KBM-7 (cell line): ENCODE data around the gene SYCE3.

Experiments used
- DNase-seq: peaks from one replicate; pipeline ENCODE4 v3.0.0-alpha.2; 2015
- in situ Hi-C: fragments of 300-500 bp; cut with MboI; formaldehyde crosslinking; loops from 2 replicates; pipeline ENCODE4 v1.14.3; 2020; ENCODE audit warnings: low sequenced_read_pairs, low pct_unique_long_range_greater_than_20kb, mixed read lengths

The SYCE3 gene

GRCh38 chr22:50601669-50602337, 39.1 kb upstream of the SYCE3 start:
- in situ Hi-C loops: no loop called here
- DNase-seq: no peak

DNA sequence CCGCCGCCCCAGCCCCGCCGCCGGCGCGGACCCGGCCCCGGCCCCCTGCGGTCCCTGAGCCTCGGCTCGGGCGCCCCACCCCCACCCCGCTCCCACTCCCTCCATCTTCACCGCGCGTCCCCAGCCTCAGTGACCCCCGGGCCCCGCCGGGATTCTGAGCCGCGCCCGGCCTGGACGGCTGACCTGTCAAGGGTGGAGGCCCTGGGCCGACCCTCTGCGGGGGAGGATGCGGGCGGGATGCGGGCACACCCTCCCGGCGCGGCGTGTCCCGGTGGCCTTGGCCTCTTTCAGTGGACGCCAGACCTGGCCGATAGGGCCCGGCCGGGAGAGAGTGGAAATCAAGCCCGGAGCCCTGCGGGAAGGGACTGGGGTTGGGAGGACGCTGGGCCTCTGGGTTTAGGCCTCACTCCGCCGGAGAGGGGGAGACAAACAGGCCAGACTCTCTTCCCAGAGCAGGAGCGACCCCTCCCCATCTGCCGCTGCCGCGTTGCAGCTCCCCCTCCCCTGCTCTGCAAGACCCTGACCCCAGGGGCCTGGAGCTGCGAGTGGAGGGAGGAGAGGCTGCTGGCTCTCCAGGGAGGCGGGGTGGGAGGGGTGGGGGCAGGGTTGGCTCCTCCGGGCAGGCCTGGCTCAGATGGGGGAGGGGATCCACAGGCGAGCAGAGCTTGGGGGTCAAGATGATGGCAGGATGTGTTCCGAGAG, 38.4 kb upstream of the SYCE3 start:
- no peak for DNase-seq
- in situ Hi-C loops: no loop called here

DNA sequence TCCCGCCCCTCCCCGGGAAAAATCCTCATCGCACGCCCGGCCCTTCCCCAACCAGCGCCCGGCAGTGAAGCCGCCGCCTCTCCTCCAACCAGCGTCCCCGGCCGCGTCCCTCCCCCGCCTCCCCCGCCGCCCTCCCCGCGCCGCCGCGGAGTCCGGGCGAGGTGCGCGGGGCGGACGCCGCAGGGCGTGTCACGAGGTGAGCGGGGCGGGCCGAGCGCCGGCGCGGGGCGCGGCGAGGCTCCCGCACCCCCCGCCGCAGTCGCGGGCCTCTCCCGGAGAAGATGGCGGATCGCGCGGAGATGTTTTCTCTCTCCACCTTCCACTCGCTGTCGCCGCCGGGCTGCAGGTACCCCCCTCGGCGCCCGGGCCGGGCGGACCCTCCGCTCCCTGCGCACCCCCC, 37.8 kb upstream of the SYCE3 start, which contains the start of gene MAPK8IP2:
Gene MAPK8IP2 (plus strand): TSS at position 256 of the 400 bp plus-strand sequence. CDS start 26 bp downstream, at position 282.
- in situ Hi-C loops: no loop called here
- DNase-seq: no peak

- DNase-seq: peak; percentile 62
- in situ Hi-C loops: no loop called here
Observed at GRCh38 chr22:50599816-50600455, 37.2 kb upstream of the SYCE3 start.

- in situ Hi-C loops: no loop called here
- DNase-seq: no peak
Observed at GRCh38 chr22:50597097-50597496, 34.4 kb upstream of the SYCE3 start.

- in situ Hi-C loops: no loop called here
- DNase-seq: no peak
Observed at GRCh38 chr22:50595189-50595588, 32.5 kb upstream of the SYCE3 start.

- in situ Hi-C loops: no loop called here
- DNase-seq: no peak
Observed at GRCh38 chr22:50587407-50587806, 24.7 kb upstream of the SYCE3 start.

- in situ Hi-C loops: no loop called here
- no peak for DNase-seq
Observed at GRCh38 chr22:50586416-50586815, 23.7 kb upstream of the SYCE3 start.

- in situ Hi-C loops: no loop called here
- no peak for DNase-seq
Observed at GRCh38 chr22:50585781-50586180, 23.1 kb upstream of the SYCE3 start.

- no peak for DNase-seq
- in situ Hi-C loops: no loop called here
Observed at GRCh38 chr22:50585238-50585637, 22.5 kb upstream of the SYCE3 start.

- in situ Hi-C loops: no loop called here
- no peak for DNase-seq
Observed at GRCh38 chr22:50584106-50585096, 21.7 kb upstream of the SYCE3 start.

- in situ Hi-C loops: no loop called here
- no peak for DNase-seq
Observed at GRCh38 chr22:50583294-50583861, 20.7 kb upstream of the SYCE3 start.

GRCh38 chr22:50582493-50583293, 20.0 kb upstream of the SYCE3 start, which contains the start of gene CHKB:
TSS of gene CHKB (minus strand) at chr22:50582849. CDS start at chr22:50582781, 68 bp downstream.
- in situ Hi-C loops: no loop called here

DNA sequence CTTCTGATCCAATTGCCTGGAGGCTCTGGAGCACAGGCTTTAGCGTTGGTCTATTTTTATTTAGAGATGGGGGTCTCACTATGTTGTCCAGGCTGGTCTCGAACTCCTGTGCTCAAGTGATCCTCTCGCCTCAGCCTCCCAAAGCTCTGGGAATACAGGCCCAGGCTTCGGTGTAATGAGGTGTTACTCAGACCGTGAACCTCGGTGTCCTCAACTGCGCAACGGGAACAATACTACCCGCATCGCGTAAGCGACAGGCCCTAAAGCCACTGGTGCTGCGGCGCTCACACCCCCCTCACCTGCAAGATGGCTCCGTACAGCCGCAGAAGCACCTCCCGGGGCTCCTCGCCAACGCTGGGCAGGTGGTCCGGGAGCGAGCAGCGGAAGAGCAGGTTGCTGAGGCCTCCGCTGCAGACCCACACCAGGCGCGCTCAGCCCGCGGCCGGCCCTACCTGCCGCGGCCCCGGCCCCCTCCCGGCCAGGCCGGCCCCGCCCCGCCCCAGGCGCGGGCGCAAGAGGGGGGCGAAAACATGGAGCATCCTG, 19.3 kb upstream of the SYCE3 start:
- peak; percentile 27 for DNase-seq
- in situ Hi-C loops: no loop called here

More at GRCh38 chr22:50582493-50583293, 20.0 kb upstream of the SYCE3 start, which contains the start of gene CHKB:
- DNase-seq: peak; percentile 98

DNA sequence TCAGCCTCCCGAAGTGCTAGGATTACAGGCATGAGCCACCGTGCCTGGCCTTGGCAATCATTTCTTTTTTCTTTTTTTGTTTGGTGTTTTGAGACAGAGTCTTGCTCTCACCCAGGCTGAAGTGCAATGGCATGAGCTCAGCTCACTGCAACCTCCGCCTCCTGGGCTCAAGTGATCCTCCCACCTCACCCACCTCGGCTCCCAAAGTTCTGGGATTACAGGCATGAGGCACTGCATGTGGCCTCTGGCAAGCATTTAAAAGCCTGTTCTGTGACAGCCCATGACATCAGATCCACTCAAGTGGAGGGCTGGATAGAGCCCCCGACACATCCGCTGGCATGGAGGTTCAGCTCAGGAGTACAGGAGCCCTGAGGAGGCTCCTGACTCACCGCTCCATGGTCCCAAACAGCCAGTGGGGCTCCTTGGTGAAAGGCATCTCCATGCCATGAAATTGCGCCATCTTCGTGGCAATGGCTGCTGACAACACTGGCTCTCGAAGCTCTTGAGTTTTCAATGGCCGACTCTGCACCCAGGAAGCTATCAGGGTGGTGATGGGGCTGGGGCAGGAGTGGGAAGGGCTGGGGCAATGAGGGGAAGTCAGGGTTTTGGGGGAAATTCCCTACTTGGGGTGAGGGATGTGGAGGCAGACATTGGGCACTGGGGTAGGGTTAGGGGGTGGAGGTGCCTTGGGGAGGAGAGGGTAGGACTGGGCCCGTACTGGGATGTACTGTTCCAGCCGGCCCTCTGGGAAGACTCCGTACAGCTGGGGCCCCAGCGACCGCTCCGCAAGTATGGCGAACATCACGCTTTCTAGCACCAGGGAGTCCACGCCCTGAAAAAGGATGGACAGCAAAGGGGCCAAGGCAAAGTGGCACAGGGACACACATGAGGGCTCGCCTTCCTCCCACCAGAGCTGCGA, 18.6 kb upstream of the SYCE3 start:
- DNase-seq: no peak

GRCh38 chr22:50579752-50580151, 17.0 kb upstream of the SYCE3 start:
- in situ Hi-C loops: no loop called here
- DNase-seq: no peak

More for the DNA sequence above, 18.6 kb upstream of the SYCE3 start:
- in situ Hi-C loops: no loop called here
